Suppressor macrophage (primary cell): Measurements from ENCODE around the gene PADI4.

Source experiments
- DNase-seq, 4 experiments: peaks; one replicate each; pipeline ENCODE4 v3.0.0-alpha.2; 2020 to 2022
- total RNA-seq, 17 experiments: gene quantifications; one replicate each; lab custom pipeline; 2026; ENCODE audit warnings: mixed read lengths in 6 of 17, inconsistent platforms in 3 of 17; lab: John Stamatoyannopoulos, UW

Gene PADI4, protein sequence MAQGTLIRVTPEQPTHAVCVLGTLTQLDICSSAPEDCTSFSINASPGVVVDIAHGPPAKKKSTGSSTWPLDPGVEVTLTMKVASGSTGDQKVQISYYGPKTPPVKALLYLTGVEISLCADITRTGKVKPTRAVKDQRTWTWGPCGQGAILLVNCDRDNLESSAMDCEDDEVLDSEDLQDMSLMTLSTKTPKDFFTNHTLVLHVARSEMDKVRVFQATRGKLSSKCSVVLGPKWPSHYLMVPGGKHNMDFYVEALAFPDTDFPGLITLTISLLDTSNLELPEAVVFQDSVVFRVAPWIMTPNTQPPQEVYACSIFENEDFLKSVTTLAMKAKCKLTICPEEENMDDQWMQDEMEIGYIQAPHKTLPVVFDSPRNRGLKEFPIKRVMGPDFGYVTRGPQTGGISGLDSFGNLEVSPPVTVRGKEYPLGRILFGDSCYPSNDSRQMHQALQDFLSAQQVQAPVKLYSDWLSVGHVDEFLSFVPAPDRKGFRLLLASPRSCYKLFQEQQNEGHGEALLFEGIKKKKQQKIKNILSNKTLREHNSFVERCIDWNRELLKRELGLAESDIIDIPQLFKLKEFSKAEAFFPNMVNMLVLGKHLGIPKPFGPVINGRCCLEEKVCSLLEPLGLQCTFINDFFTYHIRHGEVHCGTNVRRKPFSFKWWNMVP
- 0 to 14.2 (median 0) reads per million in 17 experiments for total RNA-seq

DNA sequence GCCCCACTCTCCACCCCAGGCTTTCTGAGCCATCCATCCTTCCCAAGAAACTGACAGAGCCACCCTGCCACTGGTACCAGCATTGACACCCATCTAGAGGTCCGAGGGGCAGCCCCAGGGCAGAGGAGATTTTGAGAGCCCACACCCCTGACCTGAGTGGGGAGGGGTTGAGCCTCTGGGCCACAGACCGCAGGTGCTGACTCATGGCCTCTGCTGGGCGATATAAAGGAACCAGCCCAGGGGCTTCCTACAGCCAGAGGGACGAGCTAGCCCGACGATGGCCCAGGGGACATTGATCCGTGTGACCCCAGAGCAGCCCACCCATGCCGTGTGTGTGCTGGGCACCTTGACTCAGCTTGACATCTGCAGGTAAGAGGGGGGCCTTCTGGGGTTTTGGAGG is at the start of gene PADI4:
TSS of gene PADI4 (plus strand) at position 252 of the 400 bp plus-strand sequence. CDS start at position 278, 26 bp downstream.
- peak in 3 of 4 experiments; percentile 41 to 46 (median 45) for DNase-seq

DNA sequence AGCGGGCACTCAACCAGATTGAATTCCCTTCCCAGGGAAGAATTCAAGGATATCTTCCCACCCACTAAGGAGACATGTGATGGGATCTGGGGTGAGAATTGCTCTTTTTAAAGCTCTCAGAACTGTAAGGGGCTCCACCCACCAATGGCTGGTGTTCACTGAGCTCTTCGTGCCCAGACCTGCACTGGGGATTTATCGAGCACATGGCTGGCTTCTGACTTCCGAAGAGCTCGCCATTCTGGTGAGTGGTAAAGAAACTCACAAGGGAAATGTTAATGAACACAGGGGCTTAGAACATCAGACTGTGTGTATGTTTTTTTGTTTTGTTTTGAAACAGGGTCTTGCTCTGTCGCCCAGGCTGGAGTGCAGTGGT is 49.3 kb upstream of the PADI4 start:
- no peak for DNase-seq

DNA sequence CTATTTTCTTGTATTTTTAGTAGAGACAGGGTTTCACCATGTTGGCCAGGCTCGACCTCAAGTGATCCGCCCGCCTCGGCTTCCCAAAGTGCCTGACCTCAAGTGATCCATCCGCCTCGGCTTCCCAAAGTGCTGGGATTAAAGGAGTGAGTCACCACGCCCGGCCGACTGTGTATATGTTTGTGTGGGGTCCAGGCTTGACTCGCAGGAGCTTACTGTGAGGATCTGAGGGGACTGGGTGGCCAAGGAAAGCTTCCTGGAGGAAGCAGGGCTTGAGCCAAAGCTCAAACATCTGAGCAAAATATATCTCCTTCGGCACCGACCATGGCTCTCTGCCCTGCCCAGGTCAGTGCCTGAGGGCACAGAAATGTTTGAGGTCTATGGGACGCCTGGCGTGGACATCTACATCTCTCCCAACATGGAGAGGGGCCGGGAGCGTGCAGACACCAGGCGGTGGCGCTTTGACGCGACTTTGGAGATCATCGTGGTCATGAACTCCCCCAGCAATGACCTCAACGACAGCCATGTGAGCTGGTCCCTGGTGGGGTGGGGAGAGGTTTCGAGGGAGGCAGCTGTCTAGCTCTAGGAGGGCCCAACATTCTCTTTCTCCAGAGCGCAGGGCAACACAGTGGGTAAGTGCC is 48.6 kb upstream of the PADI4 start:
- DNase-seq = no peak

DNA sequence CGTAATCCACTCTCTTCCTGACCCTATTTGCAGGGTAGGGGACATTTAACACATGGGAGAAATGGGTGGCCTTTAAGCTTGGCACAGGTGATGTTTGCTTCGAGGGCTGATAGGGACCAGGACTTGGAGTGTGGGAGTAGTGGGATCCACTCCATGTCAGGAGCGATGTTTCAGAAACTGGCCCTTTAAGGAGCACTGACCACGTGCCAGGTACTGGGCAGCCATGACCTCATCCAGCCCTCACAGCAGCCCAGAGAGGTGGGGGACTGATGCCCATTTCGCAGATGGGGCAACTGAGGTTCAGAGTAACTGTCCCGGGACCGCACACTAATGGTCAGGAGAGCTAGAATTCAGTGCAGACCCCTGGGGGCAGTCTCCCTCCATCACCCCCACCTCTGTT is 47.7 kb upstream of the PADI4 start:
- no peak for DNase-seq

DNA sequence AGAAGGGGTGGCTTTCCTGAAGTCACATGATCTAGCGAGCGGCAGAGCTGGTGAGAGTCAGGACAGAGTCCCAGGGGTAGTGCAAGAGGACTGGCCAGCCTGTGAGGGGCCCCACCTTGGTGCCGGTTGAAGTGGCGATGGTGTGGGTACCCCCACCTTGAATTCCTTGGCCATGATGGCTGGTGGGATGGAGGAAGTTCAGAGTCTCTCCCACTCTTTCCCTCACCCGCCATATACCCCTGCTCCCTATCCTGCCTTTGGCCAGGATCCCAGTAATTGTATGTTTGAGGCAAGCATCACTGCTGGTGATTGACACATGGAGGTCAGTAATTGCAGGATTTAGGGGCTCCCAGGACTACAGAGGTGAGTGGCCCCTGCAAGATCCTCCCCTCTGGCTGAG is 47.3 kb upstream of the PADI4 start:
- DNase-seq = no peak

DNA sequence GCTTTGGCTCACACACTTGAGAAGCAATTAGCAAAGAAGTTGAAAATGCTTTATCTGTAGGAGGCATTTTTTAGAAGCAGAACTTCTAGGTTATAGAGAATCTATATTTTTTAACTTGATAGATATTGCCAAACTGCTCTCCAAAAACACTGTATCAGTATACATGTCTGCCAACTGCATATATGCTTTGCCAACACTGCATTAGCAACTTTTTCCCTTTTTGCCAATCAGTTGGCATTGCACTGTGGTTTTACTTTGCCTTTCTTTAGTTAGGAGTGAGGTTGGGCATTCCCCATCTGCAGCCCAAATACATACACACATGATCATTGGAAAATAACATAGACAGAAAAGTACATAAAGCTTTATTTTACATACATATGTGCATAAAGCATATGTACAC is 44.1 kb upstream of the PADI4 start:
- DNase-seq = no peak

DNA sequence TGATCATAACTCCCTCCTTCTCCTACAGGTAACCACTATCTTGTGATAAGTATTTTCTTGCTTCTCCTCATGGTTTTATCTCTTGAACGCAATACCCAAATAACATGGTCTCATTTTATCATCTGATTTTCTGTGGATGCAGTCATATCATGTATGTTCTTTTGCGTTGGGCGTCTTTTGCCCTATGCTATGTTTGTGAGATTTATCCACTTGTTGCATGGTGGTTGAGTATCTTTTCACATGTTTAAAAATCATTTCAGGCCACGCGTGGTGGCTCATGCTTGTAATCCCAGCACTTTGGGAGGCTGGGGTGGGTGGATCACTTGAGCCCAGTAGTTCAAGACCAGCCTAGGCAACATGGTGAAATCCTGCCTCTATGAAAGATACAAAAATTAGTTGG is 43.5 kb upstream of the PADI4 start:
- DNase-seq = no peak

DNA sequence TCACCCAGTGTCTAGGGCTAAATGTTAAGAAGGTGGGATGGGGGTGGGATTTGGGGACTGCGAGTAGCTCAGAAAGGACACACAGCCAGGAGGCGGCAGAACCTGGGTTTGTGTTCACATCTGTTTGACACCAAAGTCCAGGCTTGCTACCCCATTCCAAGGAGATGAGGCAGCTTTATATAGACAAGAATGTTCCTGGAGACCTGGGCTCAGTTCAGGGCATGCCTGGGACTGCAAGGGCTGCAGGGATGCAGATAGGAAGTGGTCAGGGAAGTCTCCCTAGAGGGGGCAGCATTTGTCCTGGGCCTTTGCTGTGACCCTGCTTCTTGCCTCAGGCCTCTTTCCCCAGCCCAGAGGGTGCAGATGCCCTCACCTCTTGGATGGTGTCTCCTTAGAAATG is 42.8 kb upstream of the PADI4 start:
- no peak for DNase-seq

DNA sequence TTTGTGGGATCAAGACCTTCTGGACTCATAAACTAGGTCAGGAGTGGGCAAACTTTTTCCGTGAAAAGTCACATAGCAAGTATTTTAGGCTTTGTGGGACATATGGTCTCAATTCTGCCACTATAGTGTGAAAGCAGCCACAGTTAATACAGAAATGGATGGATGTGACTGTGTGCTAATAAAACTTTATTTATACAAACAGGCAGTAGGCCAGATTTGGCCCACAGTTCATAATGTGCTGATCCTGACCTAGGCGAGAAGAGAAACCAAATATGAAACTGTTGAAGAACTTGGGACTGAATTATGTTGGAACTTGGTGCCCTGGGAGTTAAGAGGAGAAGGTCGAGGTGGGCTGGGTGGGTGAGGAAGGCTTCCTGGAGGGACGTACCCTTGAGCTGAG is 42.0 kb upstream of the PADI4 start:
- no peak for DNase-seq

DNA sequence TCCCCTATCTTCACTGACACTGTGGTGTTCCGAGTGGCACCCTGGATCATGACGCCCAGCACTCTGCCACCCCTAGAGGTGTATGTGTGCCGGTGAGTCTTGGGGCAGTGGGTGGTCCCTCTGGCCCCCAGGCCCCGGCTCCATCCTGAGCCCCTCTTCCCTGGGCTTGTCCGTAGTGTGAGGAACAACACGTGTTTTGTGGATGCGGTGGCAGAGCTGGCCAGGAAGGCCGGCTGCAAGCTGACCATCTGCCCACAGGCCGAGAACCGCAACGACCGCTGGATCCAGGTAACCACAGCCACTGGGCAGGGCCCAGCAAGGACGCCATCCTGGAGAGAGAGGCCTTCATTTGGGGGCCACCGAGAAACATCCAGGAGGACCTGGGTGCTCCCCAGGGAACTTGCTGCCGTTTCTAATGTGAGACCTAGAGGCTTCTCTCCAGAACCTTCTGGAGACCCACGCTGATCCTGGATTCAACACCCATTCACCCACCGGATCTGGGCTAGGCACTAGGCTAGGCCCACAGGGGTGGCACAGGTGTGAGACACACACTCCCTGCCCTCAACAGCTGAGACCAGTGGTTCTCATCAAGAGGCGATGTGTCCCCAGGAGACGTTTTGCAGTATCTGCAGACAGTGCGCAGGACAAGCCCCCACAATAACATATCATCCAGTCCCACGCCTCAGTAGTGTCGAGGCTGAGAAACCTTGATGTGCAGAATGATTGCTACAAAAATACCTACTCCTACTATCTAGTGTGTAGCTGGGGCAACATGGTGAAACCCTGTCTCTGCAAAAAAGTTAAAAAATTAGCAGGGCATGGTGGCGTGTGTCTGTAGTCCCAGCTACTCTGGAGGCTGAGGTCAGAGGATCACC is 36.9 kb upstream of the PADI4 start:
- DNase-seq = no peak

DNA sequence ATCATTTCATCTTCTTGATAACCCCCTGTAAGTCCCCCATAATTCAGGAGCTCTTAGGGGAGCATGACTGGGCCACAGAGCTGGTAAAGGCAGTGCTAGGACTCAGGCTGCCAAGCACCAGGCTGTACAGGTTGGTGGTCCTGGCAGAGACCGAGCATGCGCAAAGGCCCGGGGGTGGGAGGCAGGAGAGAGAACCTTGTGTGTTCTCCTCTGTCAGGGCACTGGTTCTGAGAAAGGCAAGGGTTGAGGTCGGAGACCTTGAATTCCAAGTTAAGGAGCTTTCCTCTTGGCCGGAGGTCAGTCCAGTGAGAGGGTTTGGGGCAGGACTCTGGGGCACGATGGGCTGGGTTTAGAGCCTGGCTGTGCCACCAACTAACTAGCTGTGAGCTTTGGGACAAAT is 35.9 kb upstream of the PADI4 start:
- no peak for DNase-seq

DNA sequence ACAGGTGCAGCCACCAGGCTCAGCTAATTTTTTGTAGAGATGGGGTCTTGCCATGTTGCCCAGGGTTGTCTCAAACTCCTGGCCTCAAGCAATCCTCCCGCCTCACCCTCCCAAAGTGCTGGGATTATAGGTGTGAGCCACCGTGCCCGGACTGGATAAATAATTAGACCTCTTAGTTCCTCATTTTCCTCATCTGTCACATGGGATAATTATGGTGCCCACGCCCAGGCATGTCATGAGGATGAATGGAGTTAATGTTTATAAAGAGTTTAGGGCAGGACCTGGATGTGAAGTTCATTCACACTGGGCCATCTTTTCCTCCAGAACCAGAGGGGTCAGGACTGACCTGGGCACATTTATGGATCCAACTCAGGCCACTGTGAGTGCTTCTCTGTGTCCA is 35.4 kb upstream of the PADI4 start:
- DNase-seq = peak in 2 of 4 experiments; percentile 19 to 28

DNA sequence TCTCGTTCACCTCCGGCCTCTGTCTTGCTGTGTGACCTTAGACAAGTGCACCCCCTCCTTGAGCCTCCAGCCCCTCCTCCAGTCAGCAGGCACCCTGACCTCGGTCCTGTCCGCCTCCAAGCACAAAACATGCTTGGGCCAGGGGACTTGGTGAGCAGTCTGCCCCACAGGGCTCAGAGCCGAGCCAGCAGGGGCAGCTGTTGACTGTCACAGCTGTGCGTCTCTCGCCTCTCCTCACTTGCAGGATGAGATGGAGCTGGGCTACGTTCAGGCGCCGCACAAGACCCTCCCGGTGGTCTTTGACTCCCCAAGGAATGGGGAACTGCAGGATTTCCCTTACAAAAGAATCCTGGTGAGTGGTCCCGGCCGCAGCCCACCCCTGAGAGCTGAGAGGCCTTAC is 34.9 kb upstream of the PADI4 start:
- no peak for DNase-seq

DNA sequence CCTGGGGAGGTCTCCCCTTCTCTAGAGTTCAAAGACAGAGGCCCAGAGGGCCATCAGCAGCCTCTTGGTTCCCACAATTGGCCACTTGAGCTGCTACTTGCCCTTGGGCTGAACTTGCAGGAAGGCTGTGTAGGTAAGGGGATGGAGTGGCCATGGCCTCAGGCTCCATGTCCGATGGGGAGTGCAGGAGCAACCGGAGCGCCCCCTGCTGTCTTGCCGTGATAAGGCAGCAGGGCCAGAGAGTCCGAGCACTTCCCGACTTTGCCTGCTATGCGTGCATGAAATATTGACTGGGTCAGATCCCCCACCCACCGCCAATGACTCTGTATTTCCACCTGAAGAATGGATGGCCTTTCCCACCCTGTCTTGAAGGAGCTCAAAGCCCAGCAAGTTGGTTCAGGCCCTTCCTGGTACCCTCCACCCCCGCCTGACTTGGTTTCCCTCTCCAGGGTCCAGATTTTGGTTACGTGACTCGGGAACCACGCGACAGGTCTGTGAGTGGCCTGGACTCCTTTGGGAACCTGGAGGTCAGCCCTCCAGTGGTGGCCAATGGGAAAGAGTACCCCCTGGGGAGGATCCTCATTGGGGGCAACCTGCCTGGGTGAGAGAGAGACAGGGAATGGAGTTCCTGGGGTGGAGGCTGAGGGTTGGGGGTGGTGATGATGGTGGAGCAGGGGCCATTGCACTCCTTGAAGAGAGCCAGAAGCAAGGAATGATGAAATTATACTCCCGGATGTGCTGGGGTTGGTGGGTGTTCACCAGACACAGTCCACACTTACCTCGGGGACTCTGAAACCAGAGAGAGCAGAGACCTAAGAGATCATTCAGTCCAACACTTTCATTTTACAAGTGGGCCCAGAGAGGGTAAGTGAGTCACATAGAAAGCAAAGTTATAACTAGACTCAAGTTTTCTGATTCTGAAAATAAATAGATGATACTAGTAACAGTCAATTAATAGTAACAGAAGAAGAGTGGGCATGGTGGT is 33.5 kb upstream of the PADI4 start:
- peak; percentile 61 to 80 (median 66) for DNase-seq

DNA sequence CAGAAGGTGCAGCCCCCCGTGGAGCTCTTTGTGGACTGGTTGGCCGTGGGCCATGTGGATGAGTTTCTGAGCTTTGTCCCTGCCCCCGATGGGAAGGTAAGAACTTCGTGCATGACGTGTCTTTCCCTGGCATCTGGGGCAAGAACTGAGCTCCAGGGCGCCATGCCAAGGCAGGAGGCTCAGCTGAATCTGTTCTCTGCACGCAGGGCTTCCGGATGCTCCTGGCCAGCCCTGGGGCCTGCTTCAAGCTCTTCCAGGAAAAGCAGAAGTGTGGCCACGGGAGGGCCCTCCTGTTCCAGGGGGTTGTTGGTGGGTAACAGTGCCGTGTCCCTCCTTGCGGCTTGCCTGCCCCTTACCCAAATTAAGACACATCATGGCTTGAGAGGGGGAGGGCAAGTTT is 31.4 kb upstream of the PADI4 start:
- DNase-seq = peak; percentile 76 to 84 (median 80)

DNA sequence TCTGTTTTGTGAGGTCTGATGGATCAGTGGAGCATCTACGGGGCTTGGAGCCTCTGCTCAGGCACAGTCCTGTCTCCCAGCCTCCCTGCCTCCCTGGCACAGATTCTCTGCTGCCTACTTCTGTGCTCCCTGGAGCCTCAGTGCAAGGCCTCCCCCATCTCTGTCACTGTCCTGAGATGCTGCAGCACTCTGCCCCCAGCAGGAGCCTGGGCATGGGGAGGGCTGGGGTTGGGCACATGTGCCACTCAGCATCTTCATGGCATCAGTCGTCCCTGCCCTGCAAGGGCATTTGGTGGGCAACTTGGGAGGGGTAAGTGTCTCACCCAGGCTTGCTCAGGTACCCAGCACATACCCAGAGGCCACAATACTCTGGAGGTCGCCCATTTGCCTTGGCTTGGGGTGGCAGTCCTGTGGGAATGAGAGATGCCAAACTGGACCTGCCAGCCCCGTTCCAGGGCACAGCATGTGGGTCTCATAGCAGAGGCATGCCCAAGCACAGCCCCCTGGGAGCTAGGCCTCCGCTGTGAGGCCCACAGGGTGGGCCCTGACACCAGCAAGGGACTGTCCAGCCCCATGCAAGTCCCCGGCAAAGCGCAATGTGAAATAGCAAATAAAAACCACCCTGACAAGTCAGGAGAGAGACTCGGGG is 30.4 kb upstream of the PADI4 start:
- no peak for DNase-seq

DNA sequence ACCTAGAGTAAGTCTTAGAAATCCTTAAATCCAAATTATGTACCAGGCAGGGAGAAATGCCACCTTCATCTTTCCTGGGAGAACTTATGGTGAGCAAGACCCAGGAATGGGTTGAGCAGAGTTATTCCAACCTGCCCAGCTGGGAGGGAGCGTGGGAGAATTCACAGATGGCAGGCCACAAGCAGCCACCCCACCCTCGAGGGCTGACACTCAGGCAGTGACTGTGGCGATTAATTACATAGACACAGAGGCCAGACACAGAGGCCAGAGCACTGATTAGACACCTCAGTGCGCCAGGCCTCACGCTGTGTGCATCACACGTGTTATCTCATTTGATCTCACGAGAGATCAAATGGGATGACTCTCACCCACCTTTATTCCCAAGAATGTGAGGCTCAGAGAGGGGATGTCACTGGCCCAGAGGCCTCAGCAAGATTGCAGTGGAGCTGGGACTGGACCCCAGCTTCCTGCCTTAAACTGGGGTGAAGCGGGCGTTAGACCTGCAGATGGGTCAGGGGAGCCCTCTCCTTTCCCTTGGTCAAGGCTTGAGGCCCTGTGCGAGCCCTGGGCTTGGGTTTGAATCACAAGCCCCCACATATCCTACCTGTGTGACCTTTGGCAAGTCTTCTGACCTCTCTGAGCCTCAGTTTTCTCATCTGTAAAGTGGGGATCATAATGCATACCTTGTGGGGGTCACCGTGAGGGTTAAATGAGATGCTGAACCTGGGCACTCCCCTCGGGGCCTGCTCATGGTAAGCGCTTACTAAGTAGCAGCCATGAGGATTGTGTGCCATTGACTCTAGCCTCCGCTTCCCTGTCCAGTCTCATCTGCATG is 28.8 kb upstream of the PADI4 start:
- DNase-seq = no peak

DNA sequence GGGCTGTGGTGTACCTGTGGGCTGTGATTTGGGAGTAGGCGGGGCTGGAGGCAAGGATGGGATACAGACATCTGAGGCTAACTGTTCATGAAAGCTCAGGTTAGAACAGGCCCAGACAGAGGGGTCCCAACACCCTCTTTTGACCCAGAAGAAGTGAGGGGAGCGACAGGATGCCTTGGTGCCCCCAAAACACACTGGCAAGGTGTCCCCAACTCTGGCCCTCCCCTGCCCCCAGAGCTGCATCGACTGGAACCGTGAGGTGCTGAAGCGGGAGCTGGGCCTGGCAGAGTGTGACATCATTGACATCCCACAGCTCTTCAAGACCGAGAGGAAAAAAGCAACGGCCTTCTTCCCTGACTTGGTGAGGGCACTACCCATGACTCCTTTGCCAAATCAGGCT is 27.6 kb upstream of the PADI4 start:
- DNase-seq = no peak

DNA sequence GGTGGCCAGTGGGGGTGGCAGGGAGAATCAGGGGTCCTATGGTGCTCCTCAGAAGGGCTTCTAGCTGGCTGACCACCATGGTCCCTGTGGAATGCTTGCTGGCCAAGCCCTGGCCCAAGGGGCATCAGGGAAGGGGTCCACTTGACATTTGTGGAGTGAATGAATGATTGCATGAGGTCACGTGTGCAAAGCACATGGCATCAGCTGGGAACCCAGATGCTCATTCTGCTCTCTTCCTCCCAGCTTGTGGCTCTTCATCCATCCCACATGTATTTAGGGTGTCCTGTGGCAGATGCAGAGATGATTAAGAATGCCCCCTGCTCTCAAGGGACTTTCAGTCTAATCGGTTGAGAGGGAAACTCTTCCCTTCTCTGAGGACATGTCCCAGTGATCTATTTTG is 27.1 kb upstream of the PADI4 start:
- no peak for DNase-seq

DNA sequence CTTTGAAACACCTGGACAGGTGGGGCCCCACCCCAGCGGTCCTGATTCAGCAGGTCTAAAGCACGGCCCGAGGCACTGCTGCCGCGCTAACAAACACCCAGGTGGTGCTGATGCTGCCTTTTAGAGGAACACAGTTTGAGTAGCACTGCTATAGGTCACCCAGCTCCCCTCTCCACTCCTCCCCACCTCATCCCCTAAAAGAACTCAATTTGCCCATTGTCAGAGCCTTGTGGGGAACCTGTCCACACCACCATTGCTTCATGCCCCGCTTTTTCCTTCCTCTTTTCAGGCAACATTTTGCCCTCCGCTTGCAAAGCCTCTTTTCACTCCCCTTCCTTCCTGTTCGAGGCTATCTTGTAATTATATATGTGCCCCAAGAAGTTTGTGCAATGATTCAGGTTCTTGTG is 26.2 kb upstream of the PADI4 start:
- DNase-seq = peak; percentile 69 to 82 (median 76)
